Cardiac fibroblast (primary cell): Measurements from ENCODE around the gene ARHGAP45.

ENCODE experiments used
- DNase-seq, 2 donors: peaks; one replicate each; pipeline versions ENCODE4 v3.0.0 to v3.0.0-alpha.2; 2010; ENCODE audit warnings: low read depth in 2 of 2
- H3K4me3 ChIP-seq, 2 donors: replicated peaks in 1 of 2; 1 replicate in 1 of 2; 2 replicates in 1 of 2; pipeline ENCODE4 v1.5.1; 2011; ENCODE audit warnings: low read depth in 2 of 2, low read length in 2 of 2, mild to moderate bottlenecking in 2 of 2, moderate library complexity in 1 of 2
- TF ChIP-seq, protein P1 (sequence below): IDR thresholded peaks from one replicate; pipeline ENCODE4 v1.5.1; 2011; ENCODE audit warnings: low read depth, mild to moderate bottlenecking, low read length, inconsistent platforms

Gene ARHGAP45

DNA sequence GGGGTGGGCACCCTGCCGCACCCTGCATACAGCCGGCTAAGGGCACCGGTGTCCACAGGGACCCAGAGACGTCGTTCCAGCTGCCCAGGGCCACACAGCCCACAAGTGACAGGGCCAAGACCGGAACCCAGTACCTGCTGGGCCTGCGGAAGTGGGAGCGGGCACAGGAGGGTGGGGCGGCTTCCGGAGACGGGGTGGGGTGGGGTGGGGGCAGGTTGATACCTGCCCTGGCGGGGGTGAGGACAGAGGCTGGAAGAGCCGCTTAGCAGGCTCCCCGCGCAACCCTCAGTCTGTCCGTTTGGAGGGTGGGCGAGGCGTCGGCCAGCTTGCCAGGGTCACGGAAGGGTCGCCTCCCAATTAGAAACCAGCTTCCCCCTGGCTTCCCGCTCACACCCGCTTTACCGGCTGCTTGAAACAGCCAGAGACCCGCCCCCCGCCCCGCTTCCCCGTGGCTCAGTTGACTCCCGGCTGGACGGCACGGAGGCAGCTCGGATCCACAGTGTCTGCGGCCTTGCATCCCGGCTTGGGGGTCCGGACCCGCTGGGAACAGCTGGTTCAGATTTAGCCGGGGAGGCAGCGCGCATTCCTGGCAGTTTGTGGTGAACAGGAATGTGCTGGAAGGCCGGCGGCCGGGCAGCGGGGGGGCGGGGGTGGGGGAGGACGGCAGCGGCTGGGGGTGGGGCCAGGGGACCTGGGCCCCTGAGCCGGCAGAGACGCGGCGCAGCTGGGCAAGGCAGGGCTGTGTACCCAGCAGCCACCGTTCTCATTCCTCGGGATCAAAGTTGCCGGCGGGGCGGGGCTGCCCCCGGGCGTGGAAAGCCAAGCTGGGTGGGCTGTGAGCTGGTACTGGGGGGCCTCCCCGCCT lies 38.7 kb upstream of the ARHGAP45 start:
- peak overlapping the region; percentile 99 for H3K4me3 ChIP-seq
- TF ChIP-seq, protein P1, sequence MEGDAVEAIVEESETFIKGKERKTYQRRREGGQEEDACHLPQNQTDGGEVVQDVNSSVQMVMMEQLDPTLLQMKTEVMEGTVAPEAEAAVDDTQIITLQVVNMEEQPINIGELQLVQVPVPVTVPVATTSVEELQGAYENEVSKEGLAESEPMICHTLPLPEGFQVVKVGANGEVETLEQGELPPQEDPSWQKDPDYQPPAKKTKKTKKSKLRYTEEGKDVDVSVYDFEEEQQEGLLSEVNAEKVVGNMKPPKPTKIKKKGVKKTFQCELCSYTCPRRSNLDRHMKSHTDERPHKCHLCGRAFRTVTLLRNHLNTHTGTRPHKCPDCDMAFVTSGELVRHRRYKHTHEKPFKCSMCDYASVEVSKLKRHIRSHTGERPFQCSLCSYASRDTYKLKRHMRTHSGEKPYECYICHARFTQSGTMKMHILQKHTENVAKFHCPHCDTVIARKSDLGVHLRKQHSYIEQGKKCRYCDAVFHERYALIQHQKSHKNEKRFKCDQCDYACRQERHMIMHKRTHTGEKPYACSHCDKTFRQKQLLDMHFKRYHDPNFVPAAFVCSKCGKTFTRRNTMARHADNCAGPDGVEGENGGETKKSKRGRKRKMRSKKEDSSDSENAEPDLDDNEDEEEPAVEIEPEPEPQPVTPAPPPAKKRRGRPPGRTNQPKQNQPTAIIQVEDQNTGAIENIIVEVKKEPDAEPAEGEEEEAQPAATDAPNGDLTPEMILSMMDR, result no peak
- DNase-seq, result peak; percentile 89 to 97

DNA sequence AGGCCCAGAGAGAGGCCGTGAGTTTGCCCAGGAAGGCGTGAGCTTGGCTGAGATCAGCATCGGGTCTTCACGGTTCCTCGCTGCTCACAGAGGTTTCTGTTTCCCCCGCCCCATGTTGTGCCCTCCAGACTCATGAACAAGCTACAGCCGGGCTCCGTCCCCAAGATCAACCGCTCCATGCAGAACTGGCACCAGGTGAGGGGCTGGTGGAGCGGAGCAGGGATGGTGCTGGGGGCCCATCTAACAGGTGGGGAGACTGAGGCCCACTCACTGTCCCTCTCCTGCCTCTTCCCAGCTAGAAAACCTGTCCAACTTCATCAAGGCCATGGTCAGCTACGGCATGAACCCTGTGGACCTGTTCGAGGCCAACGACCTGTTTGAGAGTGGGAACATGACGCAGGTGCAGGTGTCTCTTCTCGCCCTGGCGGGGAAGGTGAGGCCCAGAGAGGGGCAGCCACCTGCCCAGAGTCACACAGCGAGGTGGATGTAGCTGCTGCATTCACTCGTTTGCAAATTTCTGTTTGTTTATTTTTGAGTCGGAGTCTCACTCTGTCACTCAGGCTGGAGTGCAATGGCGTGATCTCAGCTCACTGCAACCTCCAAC lies 34.6 kb upstream of the ARHGAP45 start:
- no peak for DNase-seq

DNA sequence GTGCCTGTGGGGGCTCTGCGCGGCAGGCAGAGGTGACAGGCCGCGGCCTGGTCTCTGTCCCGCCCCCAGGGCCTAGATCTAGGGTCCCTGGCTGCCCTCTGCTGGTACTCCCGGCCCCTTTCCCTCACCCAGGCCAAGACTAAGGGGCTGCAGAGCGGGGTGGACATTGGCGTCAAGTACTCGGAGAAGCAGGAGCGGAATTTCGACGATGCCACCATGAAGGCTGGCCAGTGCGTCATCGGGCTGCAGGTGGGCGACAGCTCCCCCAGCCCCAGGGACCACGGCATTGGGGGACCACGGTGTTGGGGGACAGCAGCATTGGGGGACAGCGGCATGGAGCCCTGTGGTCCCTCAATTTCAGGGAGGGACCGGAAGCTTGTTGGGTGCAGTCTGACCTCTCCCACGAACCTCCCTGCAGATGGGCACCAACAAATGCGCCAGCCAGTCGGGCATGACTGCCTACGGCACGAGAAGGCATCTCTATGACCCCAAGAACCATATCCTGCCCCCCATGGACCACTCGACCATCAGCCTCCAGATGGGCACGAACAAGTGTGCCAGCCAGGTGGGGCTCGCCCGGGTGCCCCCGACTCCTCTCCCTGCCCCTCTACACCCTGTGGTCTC lies 30.9 kb upstream of the ARHGAP45 start:
- no peak for DNase-seq
- no peak overlapping the region for H3K4me3 ChIP-seq
- TF ChIP-seq, protein P1, result peak; percentile 13

More for the DNA sequence above, 34.6 kb upstream of the ARHGAP45 start:
- H3K4me3 ChIP-seq, result no peak overlapping the region
- TF ChIP-seq, protein P1, result no peak

DNA sequence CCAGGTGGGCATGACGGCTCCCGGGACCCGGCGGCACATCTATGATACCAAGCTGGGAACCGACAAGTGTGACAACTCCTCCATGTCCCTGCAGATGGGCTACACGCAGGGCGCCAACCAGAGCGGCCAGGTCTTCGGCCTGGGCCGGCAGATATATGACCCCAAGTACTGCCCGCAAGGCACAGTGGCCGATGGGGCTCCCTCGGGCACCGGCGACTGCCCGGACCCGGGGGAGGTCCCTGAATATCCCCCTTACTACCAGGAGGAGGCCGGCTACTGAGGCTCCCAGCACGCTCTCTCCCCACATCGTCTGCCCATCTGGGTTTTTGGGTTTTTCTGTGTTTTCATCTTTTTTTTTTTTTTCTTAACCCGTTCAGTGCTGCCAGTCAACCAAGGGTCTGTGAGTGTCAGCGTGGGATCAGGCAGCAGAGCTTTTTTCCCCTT lies 29.3 kb upstream of the ARHGAP45 start:
- H3K4me3 ChIP-seq, result no peak overlapping the region
- DNase-seq, result no peak

DNA sequence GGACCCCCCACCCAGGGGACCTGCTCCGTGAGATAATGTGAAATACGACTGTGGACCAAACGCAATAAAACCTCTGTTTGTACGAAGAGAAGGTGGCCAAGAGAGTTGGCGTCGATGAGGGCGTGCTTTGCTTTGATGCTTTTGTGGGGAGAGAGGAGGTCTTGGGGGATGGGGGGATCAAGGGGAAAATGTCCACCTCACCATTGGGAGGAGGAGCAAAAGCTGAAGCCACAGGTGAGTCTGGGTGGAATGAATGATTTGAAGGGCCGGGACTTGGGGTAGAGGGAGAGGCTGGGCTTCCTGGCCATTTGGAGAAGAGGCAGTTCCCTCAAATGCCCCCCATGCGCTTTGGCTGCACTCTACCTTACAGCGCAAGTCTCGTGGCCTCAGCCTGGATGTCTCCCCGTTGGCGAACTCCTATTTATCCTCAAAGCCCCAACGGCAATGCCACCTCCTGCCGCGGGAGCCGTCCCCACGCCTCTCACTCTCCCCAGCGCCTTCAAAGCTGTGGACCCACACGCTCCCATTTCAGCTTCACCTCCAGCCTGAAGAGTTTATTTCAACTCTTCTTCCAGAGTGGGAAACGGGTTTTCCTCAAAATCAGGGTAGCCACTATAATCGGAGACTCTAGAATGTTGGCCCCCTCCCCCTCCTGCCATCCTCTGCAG lies 27.9 kb upstream of the ARHGAP45 start:
- TF ChIP-seq, protein P1, result no peak
- H3K4me3 ChIP-seq, result no peak overlapping the region
- DNase-seq, result no peak

More for the DNA sequence above, 29.3 kb upstream of the ARHGAP45 start:
- TF ChIP-seq, protein P1, result no peak

DNA sequence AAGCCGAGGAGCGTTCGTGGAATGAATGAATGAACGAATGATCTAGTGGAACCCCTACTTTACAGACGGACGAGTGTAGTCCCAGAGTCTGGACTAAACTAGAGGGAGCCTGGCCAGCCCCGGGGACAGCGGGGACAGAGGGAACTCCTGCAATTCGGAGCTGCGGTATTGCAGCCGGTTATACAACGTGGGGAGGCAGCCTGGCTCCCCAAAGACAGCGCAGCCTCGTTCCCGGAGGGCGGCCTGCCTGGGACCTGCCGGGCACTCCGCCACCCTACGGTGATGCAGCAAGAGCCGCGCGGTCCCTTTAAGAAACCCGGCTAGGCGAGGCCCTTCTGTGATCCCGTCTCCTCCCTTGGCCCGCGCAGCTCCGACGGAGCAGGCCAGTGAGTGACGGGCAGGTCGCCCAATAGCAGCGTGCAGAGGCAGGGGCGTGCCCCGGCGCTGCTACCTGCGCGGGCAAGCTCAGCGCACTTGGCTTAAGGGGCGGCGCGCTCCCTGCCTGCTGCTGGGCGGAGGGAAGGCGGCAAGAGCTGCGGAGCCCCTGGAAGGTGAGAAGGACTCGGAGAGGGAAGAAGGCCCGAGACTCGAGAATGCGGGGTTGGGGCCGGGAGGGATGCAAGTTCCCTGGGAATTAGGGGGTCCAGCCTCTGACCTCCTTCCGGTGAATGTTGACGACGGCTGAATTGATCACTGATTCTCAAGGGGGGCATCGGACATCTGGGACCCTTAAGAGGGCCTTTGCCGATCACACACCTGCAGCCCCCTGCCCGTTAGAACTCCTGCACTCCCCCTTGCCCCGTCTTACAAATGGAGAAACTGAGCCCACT lies 27.1 kb upstream of the ARHGAP45 start, which contains the start of gene ABCA7:
ABCA7 (plus strand) TSS at position 462 of the 830 bp plus-strand sequence. CDS start 1,255 bp downstream, outside the sequence.
- peak; percentile 97 to 99 for DNase-seq
- H3K4me3 ChIP-seq, result peak within 1 kb of the TSS; percentile 53 to 65
- TF ChIP-seq, protein P1, result no peak
